ENCODE data around the gene LMAN1L.
A peak's percentile ranks its signal among the peaks of the same experiment; 100 is the strongest.

Gene LMAN1L

DNA sequence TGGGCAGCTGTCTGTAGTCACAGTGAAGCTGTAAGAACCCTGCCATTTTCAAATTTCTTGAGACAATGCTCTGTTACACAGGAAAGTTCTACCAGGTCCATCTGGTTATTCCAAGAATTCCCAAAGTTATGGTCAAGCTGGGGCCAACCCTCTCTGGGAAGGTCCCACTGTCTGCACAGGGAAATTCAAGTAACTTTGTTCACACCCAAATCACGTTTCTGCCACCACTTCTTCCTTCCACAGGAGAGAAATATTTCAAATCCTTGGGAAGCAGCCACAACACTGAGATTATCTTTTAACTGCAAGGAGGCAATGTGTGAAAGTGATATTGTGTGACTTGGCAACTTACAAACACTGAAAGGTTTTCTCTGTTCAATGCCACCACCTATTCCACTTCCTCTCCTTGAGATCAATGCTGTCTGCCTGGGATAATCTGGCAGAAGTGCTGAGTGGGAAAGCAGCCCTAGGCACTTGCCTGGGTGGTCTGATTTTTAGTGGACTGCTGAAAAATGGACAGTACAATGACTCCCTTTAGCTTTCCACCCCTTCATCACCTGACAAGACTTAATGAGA lies 54.9 kb downstream of the LMAN1L start:
- DNase-seq (ENCODE audit: low spot score), result no peak
- TF ChIP-seq CTCF (IDR thresholded peaks at IDR 0.05; ENCODE audit: extremely low read depth, missing control alignments), result no peak

GRCh38 chr15:74868059-74868458 lies 55.4 kb downstream of the LMAN1L start:
- TF ChIP-seq CTCF (IDR thresholded peaks at IDR 0.05; ENCODE audit: extremely low read depth, missing control alignments), result no peak
- no peak for DNase-seq (ENCODE audit: low spot score)

DNA sequence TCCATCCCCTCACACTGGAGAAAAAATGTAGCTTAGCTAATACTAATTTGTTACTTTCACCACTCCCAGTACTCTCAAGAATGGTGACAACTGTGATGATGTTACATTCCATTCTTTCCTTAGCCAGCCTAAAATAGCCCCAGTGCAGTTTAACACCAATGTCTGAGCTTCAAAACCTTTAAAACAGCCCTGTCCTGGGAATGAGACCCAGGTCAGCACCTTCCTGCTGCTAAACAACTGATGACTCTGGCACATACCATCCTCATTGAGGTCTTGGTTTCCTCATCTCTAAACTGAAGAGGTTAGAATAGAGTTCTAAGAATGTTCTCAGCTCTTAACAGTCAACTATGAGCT lies 56.7 kb downstream of the LMAN1L start:
- DNase-seq (ENCODE audit: low spot score), result no peak
- TF ChIP-seq CTCF (IDR thresholded peaks at IDR 0.05; ENCODE audit: extremely low read depth, missing control alignments), result no peak

DNA sequence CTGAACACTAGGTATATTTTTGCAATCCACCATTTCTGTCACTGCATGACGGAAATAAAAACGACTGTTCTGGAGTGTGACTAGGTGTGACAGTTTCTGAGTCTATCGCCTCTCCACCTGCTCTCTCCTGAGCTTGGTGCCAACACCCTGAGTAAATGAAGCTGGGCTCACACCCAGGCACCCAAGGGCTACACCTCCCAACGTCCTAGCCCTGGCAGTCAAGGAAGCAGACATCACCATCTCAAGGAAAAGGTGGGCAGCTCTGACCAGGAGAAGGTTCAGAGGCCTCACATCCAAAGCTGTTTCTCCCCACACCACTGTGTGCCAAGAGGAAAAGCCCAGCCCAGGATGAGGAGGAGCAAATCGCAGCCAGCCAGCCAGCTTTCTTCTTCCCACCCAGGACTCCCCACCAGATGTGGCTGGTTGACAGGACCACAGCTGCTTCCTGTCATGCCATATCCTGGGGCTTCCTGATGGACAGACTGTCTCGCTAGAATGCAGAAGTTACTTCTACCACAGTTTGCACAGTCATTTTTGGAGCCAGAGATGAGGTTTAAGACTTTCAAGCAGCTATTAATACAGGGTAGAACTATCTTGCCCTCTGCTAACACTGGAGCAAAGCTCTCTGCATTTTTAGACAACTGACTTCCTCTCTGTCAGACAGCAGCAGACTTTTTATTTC lies 57.2 kb downstream of the LMAN1L start:
- no peak for TF ChIP-seq CTCF (IDR thresholded peaks at IDR 0.05; ENCODE audit: extremely low read depth, missing control alignments)
- DNase-seq (ENCODE audit: low spot score), result peak; percentile 80

GRCh38 chr15:74870436-74871215 lies 58.0 kb downstream of the LMAN1L start:
- no peak for DNase-seq (ENCODE audit: low spot score)
- TF ChIP-seq CTCF (IDR thresholded peaks at IDR 0.05; ENCODE audit: extremely low read depth, missing control alignments), result no peak

DNA sequence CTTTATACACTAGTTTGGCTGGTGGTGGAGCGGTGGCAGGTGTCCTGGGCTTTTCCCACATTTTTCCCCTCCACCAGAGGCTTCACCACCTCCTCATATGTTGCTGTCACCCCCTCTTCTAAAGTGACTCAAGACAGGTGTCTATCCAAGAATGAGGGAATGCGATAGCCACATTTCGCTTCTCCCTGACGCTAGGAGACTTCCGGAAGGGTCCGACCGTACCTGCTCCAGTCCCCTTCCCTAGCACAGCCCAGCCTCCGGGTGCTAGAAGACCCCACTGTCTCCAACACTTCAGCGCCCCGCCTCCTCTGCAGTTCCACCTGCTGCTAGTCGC lies 60.0 kb downstream of the LMAN1L start:
- no peak for DNase-seq (ENCODE audit: low spot score)
- TF ChIP-seq CTCF (IDR thresholded peaks at IDR 0.05; ENCODE audit: extremely low read depth, missing control alignments), result no peak

- peak; percentile 98 for DNase-seq (ENCODE audit: low spot score)
- TF ChIP-seq CTCF (IDR thresholded peaks at IDR 0.05; ENCODE audit: extremely low read depth, missing control alignments), result no peak
These were observed 60.6 kb downstream of the LMAN1L start, which contains the start of gene SCAMP2 for GRCh38 chr15:74873036-74873755. Gene SCAMP2 (minus strand): TSS chr15:74873365. CDS start chr15:74873255, 110 bp downstream.
